HG03196 (cell line): ENCODE data around the gene NKX6-1.

Experiments used
- ATAC-seq: cut with Tn5 transposase; IDR thresholded peaks from one replicate; pipeline ENCODE4 v1.9.1; 2021; ENCODE audit not compliant: unreplicated experiment

Gene NKX6-1

GRCh38 chr4:84479663-84480062 is 19.4 kb downstream of the NKX6-1 start:
- ATAC-seq, result no peak

GRCh38 chr4:84477738-84478137 is 21.4 kb downstream of the NKX6-1 start:
- ATAC-seq, result no peak

- no peak for ATAC-seq
Measured at GRCh38 chr4:84474107-84474506, 25.0 kb downstream of the NKX6-1 start.

- no peak for ATAC-seq
Measured at GRCh38 chr4:84472154-84472553, 26.9 kb downstream of the NKX6-1 start.

- no peak for ATAC-seq
Measured at GRCh38 chr4:84470204-84470785, 28.8 kb downstream of the NKX6-1 start.

GRCh38 chr4:84467601-84468000 is 31.5 kb downstream of the NKX6-1 start:
- ATAC-seq, result no peak

GRCh38 chr4:84459783-84460182 is 39.3 kb downstream of the NKX6-1 start:
- no peak for ATAC-seq

- no peak for ATAC-seq
Measured at GRCh38 chr4:84456157-84456556, 42.9 kb downstream of the NKX6-1 start.

GRCh38 chr4:84455697-84456096 is 43.4 kb downstream of the NKX6-1 start:
- no peak for ATAC-seq

GRCh38 chr4:84451546-84451945 is 47.5 kb downstream of the NKX6-1 start:
- no peak for ATAC-seq

GRCh38 chr4:84443523-84443922 is 55.6 kb downstream of the NKX6-1 start:
- ATAC-seq, result no peak

- ATAC-seq, result no peak
Measured at GRCh38 chr4:84442778-84443177, 56.3 kb downstream of the NKX6-1 start.
